Activated T-cell treated with anti-CD3 and anti-CD28 coated beads, Interleukin-2, amount 50 U/mL, for 48 hours (primary cell): Measurements from ENCODE around the gene TBL3.

Experiments used
- DNase-seq, 2 experiments: peaks; one replicate each; pipeline ENCODE4 v3.0.0-alpha.2; 2020

TBL3 gene

DNA sequence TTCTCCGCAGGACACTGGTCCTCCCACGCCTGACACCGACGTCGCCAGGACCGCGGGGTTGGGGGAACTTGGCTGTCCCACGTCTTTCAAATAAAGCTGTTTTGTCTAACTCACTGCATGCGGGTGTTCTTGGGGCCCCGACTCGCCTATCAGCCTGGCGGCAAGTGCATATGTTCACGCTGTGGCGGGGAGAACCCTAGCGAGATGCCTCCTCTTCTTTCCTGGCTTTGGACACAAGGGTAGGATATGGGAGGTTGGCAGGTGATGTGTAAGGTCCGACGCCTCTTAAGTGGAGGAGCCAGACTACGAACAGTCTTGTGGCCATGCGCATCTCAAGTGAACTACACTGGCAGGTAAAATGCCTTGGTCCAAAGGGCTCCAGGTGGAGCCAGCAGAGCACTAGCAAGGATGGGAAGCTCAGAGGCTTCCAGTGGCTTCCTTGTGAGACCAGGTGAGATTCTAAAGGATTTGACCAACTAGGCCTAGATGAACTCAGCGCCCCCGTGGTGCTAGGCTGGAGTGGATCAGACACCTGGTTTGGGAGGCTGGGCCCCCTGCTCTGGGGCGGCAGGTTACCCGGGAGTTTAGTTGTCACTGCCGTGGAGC lies 6.4 kb upstream of the TBL3 start:
- peak; percentile 39 to 45 for DNase-seq

DNA sequence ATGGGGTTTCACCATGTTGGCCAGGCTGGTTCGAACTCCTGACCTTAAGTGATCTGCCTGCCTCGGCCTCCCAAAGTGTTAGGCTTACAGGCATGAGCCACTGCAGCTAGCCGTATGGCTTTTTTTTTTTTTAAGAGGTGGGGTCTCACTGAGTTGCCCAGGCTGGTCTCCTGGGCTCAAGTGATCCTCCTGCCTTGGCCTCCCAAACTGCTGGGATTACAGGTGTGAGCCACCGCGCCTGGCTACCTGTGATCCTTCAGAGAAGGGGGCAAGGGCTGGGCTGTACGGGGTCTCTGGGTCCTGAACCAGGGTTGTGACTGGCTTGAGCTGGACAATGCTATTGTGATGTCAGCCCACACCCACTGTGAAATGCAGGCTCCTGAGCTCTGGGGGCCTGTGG lies 5.4 kb upstream of the TBL3 start, which contains the start of gene RNF151:
Gene RNF151, plus strand, starts transcription at position 397 of the 400 bp plus-strand sequence. CDS start 26 bp downstream, outside the sequence.
- no peak for DNase-seq

DNA sequence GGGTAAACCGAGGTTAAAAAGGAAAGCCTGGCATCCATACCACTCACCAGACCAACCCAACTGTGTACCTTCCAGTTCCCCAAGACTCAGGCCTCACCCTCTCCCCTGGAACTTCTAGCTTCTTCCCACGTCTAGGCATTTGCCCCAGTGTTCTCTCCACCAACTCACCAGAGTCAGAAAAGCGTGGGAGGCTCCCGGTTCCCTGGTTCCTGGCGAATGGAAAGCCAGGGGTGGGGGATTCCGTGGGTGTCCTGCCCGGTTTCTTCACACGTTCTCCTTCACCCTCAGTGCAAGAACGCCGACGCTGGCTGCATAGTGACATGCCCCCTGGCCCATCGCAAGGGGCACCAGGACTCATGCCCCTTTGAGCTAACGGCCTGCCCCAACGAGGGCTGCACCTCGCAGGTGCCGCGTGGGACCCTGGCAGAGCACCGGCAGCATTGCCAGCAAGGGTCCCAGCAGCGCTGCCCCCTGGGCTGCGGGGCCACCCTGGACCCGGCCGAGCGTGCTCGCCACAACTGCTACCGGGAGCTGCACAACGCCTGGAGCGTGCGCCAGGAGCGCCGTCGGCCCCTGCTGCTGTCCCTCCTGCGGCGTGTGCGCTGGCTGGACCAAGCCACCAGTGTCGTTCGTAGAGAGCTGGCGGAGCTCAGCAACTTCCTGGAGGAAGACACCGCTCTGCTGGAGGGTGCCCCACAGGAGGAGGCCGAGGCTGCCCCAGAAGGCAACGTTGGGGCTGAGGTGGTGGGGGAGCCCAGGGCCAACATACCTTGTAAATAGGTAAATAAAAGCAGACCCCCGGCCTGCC lies 3.5 kb upstream of the TBL3 start:
- no peak for DNase-seq

DNA sequence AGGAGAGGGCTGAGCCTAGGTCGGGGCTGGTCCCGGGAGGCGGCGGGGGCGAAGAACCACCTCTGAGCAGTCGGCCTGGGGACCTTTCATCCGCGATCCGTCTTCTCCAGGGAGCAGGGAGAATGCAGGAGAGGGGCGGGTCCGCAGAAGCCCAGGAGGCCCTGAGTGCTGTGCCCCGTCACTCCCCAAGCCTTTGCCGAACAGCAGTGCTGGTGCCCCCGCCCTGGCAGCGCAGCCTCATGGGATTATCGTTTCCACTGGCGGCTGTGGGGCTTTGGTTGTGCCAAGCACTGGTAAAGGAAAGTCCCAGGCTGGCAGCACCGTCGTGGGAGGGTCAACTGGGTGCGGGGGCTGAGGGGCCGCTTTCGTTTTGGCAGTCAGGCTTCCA lies 631 bp downstream of the TBL3 start:
- peak in 1 of 2 experiments; percentile 39 for DNase-seq

DNA sequence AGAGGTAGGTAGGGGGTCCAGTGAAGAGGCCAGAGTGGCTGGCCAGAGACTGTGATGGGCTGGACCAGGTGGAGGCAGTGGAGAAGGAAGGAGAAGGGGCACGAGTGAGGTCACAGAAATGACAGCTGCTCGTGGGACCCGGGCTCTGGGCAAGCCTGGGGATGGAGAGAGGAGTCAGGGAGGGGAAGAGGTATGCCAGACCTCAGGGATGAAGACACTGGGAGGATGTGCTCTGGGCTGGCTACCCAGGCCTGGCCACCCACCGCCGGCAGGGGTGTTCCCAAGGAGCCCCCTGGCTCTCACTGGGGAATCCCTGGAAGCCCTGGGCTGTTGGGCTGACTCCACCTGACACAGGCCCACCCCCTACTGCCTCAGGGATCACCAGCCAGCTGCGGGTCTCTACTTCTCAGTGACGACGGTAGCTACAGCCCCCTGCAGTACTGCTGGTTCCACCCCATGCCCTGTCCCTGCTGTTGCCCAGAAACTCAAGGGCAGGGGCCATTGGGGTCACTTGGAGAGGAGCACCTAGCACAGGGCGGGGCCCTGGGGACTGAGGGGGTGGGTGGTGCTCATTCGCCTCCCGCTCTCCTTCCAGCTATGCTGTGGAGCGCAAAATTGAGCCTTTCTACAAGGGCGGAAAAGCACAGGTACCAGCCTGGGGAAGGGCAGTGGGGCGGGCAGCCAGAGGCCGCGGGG lies 1.8 kb downstream of the TBL3 start:
- DNase-seq = no peak

DNA sequence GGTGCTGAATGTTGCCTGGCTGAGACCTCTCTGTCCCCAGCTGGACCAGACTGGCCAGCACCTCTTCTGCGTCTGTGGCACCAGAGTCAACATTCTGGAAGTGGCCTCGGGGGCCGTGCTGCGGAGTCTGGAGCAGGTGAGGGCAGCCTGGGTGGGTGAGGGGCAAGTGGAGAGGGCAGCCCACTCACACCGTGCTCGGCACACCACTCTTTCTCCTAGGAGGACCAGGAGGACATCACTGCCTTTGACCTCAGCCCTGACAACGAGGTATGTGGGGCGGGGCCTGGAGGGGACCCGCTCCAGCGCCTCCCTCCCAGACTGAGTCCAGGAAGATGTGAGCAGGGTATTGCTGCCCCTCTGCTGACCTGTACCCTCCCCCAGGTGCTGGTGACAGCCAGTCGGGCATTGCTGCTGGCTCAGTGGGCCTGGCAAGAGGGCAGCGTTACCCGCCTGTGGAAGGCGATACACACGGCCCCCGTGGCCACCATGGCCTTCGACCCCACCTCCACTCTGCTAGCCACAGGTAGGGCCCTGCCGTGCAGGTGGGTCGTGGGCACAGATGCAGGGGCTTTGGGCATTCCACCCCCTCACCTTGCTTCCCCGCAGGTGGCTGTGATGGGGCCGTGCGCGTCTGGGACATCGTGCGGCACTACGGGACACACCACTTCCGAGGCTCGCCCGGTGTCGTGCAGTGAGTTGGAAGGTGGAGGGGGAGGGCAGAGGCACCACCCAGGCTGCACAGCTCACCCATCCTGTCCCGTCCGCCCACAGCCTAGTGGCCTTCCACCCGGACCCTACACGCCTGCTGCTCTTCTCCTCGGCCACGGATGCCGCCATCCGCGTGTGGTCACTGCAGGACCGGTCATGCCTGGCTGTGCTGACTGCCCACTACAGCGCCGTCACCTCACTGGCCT lies 2.6 kb downstream of the TBL3 start:
- no peak for DNase-seq

DNA sequence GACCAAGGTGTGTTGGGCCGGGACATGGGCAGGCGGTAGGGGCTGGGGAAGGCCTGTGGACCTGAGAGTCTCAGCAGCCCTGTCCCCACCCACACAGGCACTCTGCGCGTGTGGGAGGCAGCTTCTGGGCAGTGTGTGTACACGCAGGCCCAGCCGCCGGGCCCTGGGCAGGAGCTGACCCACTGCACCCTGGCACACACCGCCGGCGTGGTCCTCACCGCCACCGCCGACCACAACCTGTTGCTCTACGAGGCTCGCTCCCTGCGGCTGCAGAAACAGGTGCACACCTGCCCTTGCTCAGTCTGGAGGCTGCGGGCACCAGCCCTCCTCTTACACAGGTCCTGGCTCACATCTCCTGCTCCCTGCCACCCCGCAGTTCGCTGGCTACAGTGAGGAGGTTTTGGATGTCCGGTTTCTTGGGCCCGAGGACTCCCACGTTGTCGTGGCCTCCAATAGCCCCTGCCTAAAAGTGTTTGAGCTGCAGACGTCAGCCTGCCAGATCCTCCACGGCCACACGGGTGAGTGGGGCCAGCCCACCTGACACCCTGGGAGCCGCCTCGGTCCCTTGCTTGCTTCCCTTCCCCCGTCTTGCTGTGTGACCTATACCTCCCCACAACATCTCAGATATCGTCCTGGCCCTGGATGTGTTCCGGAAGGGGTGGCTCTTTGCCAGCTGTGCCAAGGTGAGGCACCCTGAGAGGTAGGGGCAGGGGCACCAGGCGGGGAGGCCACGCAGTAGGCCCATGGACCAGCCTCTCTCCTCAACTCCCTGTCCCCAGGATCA lies 3.8 kb downstream of the TBL3 start:
- no peak for DNase-seq

DNA sequence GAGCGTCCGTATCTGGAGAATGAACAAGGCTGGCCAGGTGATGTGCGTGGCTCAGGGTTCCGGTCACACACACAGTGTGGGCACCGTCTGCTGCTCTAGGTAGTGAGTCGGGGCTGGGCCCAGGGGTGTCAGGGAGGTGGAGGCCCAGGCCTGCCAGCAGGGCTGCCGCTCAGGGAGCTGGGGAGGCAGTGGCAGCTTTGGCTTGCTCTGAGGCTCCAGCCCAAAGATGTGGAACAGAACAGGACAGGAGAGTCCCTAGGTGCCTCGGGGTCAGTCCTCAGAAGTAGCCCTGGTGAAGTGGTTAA lies 4.3 kb downstream of the TBL3 start:
- DNase-seq = no peak

DNA sequence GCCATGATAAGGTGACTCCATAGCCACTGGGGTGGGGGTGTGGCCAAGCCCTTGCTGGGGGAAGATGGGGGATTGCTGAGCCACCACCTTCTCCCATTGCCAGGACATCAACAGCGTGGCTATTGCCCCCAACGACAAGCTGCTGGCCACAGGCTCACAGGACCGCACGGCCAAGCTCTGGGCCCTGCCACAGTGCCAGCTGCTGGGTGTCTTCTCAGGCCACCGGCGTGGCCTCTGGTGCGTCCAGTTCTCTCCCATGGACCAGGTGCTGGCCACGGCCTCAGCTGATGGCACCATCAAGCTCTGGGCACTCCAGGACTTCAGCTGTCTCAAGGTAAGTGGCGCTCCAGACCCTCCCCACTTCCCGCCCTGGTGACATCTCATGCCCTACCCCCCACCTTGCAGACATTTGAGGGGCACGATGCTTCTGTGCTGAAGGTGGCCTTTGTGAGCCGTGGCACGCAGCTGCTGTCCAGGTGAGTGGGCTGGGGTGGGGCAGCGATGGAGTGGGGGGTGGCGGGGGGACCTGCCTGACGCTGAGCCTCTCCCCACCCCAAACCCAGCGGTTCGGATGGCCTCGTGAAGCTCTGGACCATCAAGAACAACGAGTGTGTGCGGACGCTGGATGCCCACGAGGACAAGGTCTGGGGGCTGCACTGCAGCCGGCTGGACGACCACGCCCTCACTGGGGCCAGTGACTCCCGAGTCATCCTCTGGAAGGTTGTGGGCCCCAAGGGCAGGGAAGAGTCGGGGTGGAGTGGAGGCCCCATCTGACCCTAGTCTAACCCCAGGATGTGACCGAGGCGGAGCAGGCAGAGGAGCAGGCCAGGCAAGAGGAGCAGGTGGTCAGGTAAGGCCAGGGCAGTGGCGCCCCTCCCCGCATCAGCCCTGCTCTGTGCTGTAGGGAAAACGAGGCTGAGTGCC lies 5.4 kb downstream of the TBL3 start:
- DNase-seq = no peak

DNA sequence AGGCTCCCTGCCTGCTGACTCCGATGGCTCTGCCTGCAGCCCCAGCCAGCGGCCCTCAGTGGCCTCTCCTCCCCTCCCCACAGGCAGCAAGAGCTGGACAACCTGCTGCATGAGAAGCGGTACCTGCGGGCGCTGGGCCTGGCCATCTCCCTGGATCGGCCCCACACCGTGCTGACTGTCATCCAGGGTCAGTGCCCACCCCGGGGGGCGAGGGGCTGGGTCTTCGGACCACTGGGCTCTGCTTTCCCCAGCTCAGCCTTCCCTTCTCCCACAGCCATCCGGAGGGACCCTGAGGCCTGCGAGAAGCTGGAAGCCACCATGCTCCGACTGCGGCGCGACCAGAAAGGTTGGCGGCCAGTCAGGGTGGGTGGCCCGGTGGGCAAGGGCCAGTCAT lies 6.0 kb downstream of the TBL3 start:
- no peak for DNase-seq

DNA sequence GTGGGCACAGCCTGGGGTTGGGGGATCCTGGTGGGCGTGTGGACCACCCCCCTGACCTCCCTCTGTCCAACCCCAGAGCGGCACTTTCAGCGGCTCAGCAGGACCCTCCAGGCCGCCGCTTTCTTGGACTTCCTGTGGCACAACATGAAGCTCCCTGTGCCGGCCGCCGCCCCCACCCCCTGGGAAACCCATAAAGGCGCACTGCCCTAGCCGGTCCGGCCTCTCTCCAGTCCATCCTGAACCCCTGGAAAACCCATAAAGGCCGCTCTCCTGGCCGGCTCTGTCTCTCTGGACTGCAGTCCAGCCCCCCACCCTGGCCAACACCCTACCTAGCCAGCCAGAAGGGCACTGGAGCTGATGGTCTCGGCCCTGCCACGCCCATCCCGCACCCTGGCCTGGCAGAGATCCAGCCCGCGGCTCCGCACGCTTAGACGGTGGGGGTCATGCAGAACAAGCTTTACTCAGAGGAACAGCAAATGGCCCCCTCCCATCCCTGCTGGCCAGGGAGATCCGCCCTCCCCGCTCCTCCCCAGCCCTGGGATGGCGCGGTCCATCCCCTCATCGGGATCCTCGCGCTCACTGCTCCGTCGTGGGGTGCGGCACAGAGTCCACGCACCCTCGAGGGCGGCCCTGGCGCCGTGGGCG lies 6.7 kb downstream of the TBL3 start:
- DNase-seq = no peak

DNA sequence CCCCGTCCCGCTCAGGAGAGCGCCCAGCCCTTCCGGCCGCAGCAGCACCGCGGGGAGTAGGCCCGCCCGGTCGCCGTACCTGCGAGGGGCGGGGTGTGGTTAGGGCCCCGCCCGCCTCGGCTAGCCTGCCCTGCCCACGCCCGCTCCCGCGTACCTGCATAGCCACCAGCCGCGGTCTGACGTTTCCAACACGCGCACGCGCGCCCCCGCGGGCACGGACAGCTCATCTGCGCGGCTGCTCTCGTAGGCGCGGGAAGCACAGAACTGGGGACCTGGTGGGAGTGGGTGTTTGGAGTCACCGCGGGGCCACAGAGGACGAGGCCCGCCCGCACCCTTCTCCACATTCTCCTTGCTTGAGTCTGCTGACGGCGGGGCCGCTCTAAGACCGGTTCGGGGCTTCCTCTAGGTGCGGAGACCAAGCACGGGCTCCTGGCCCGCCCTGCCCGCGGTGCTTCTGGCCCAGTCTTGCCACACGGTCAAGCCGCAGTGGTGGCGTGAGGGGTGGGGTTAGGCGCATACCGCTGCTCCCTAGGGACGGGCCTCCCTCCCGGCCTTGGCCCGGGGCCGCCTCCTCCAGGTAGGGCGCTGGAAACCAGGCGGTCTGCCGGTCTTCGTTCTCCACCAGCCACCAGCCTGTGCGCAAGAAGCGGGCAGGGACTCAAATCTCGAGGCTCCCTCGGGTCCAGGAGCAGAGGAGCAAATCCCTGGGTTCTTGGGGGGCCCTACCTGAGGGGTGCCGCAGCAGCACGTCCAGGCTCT lies 7.6 kb downstream of the TBL3 start:
- peak; percentile 60 to 69 for DNase-seq

DNA sequence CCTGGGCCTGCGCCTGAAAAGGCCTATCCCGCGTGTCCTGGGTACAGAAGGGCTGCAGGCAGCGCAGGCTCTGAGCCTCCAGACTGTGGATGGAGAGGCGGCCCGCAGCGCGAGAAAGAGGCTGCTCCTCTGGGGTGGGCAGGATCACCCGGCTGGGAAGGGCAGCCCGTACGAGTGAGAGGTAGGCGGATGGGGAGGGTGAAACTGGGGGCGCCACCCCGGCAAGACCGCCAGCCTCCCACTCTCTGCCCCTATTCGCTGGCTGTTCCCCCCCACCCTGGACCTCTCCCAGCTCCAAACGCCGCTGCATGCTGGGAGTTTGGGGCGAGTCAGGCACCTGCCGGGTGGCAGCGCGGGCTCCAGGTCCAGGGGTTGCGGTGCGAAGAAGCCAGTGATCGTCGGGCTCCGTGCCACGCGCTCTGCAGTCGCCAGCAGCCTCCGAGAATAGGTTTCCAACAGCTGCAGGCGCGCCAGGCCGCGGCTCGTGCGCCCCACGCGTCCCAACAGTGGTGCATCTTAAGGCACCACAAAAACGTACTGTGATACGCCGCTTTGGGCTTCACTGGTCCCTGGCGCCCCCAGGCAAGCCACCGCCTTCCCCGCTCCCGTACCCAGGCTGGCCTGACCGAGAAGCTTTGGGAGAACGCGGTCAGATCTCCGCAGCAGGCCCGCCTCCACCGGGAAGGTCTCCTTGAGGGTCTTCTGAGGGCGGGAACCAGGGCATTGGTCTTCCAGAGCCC lies 8.3 kb downstream of the TBL3 start:
- peak in 1 of 2 experiments; percentile 47 for DNase-seq

DNA sequence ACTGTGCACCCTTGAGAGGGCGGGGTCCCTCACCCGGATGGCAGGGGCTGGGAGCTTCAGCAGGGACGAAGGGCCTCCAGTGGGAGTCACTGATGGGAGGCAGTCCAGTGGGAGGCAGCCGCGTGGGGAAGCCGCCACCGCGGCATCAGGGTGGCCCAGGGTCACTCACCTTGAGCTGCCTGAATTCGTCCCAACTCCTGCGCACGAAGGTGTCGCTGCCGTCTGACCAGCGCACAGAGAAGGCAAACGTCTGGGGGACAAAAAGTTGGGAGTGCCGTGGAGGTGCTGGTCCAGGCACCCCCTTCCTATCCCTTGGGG lies 8.9 kb downstream of the TBL3 start:
- no peak for DNase-seq

DNA sequence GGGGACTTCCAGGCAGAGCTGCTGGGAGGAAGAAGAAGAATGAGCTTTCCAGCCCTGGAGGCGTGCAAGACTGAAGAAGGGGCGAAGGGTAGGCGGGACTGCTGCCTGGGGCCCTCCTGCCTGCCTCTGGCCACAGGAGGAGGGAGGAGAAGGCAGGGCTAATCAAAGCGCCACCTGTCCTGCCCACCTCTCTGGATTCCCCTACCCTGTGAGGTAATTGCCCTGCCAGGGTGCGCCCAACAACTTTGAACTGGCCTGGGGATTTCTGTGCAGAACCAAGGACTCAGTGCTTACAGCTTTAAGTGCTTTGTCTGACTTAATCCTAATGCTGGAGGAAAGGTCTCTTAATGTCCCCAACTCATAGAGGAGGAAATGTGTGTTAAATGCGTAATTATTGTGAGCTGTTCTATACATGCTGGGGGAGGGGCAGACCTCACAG lies 9.6 kb downstream of the TBL3 start, which contains the start of gene NOXO1:
Gene NOXO1, minus strand, starts transcription at position 72 of the 439 bp plus-strand sequence. CDS start 290 bp downstream, outside the sequence.
- DNase-seq = peak in 1 of 2 experiments; percentile 33

DNA sequence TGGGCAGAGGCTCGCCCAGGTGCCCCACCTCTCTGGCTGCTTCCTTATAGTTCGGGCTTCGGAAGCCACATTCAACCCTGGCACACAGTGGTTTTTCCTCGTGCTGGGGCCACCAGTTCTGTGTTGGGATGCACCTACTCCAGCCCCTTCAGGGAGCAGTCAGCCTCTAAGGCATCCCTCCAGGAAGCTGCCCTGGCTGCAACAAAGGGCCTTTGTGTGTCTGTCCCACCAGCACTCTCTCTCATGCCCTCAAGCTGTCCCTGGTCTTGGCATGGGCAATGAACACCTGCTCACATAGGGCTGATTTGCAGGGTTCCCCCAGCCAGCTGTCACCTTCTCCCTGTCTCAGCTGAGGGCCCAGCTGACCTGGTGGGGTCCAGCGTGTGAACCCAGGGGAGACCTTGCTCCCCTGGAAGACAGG lies 10.2 kb downstream of the TBL3 start:
- DNase-seq = no peak

DNA sequence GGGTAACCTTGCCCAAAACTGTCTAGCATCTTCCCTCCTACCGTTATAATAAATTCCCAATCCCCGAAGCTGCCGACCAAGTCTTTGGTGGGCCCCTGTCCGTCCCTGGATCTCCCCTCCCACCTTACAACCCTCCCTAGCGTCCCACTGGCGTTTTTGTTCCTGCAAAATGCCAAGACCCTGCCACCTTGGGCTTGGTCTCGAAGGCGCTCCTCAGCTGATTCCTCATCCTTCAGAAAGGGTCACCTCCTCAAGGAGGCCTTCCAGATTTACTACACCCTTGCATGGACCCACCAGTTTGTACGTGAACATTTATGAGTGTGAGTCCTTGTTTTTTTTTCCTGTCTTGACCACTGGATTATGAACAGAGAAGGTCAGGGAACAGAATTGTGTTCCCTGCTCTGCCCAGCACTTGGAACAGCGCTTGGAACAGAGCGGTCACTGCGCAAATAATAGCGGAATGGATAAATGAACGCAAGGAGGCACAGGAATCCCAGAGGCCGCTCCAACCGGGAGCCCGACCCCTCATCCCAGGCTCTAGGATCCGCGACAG lies 11.2 kb downstream of the TBL3 start:
- no peak for DNase-seq

DNA sequence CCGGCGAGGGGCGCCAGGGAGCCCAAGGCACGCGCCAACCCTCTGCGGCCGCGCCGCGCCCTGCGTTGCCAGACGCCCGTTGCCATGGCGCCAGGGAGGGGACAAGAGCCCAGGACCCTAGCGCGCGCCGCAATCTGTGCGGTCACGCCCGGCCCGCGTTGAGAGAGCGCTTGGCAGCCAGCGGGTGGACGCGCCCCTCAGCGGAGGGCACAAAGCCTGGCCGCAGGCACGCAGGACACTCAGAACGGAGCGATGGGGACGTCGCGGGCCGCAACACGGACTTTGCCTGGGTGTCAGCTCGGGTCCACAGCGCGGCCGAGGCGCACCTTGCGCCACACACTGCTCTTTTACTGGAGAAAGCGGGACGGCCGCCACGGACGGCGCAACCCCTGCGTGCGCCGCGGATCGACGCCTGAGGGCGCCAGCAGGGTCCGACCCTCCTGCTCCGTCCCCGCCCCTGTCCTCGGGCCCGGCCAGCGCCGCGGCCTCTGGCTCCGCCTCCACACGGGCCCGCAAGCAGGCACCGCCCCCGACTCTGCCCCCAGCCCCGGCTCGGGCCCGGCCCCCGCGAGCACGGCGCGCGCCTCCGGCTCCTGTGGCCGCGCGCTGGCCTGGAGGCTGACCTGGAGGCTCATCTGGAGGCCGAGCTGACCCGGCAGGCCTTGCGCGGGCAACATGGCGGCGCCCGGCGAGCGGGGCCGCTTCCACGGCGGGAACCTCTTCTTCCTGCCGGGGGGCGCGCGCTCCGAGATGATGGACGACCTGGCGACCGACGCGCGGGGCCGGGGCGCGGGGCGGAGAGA lies 11.9 kb downstream of the TBL3 start, which contains the start of gene GFER:
Gene GFER, plus strand, starts transcription at position 650 of the 803 bp plus-strand sequence. Its CDS starts 26 bp downstream, at position 676.
- peak; percentile 83 to 89 for DNase-seq
